Ovary (tissue), 9 donors: ENCODE data around the gene ACP4. TPM values are rescaled to one million over a fixed set of nuclear protein-coding genes. Genes with fewer than 3 reads are reported as not detected.

Experiments used
- DNase-seq, 5 donors: peaks; one replicate each; pipeline ENCODE4 v3.0.0-alpha.2; 2019 to 2020
- H3K27ac ChIP-seq, 2 donors: fragments of 200-600 bp; one replicate each; pipeline versions ENCODE4 v1.5.1 to v1.8.0; 2019 to 2022
- H3K27me3 ChIP-seq: fragments of 200-600 bp; one replicate; pipeline ENCODE4 v1.8.0; 2022
- H3K36me3 ChIP-seq: fragments of 200-600 bp; sonication (generic); one replicate; pipeline ENCODE4 v1.5.1; 2019
- H3K4me1 ChIP-seq: one replicate; pipeline ENCODE4 v1.8.1; 2013; ENCODE audit warnings: mild to moderate bottlenecking, moderate library complexity; ENCODE audit not compliant: insufficient read depth
- H3K4me3 ChIP-seq: fragments of 200-600 bp; sonication (generic); one replicate; pipeline ENCODE4 v1.5.1; 2017
- H3K9me3 ChIP-seq, 2 donors: fragments of 200-600 bp in 1 of 2; sonication (generic) in 1 of 2; one replicate each; pipeline versions ENCODE4 v1.5.1 to v1.8.1; 2013 to 2019; ENCODE audit warnings: mild to moderate bottlenecking in 1 of 2, moderate library complexity in 1 of 2
- CTCF ChIP-seq, 3 donors: fragments of 450-650 bp in 2 of 3; fragments of 200-600 bp in 1 of 3; IDR thresholded peaks; one replicate each; pipeline versions ENCODE4 v1.5.1 to v1.8.0; 2016 to 2022; ENCODE audit warnings: antibody characterized with exemption in 3 of 3, mild to moderate bottlenecking in 1 of 3
- EP300 ChIP-seq: sonication (generic); formaldehyde crosslinking; IDR thresholded peaks from one replicate; pipeline ENCODE4 v1.6.1; 2017; ENCODE audit warnings: antibody characterized with exemption
- POLR2A ChIP-seq: fragments of 450-650 bp; IDR thresholded peaks from one replicate; pipeline ENCODE4 v1.6.1; 2017; ENCODE audit warnings: antibody characterized with exemption, mild to moderate bottlenecking, moderate library complexity
- WGBS, 3 donors: extraction: QIAGEN DNeasy Blood & Tissue Kit in 1 of 3; methylation state at CpG; one replicate each; pipeline versions ENCODE4 v1.1.5 to v1.1.7; 2013 to 2017; 5-methylcytosine and 5-hydroxymethylcytosine counted together
- intact Hi-C, 4 donors: fragments of 100-400 bp; cut with DNase I; formaldehyde crosslinking; loops; one replicate each; pipeline versions ENCODE4 v1.11.0 to v1.15.1; 2022 to 2023
- polyA plus RNA-seq, 2 donors: library from polyadenylated mRNA; stranded (reverse); fragments of 200-250 nt in 1 of 2; fragments of 350-450 nt in 1 of 2; fragmentation: Illumina TruSeq in 1 of 2; extraction: RNeasy Lipid Tissue Mini Kit (QIAGEN cat#74804) in 1 of 2; gene quantifications; one replicate each; pipeline ENCODE4 v1.2.3, GENCODE V29; 2013 to 2014
- total RNA-seq, 7 donors: library from RNA; depleted of rRNA in 2 of 7; stranded (reverse); fragments of >200 nt in 2 of 7; fragmentation: NEBNext Ultra II Directional in 3 of 7; extraction: Animal tissue kit (Norgen Biotek cat#: 25700) in 3 of 7; gene quantifications; one replicate each; pipeline versions ENCODE4 v1.1.0 to v1.2.4, GENCODE V29; 2016 to 2023
- donor health status: DM: no; HTN: no; CAD: no; lungs with moderate emphysema.
- donor health status: DM: no; HTN: no; CAD: no.
- donor health status: Bipolar disorder and iron deficiency.
- donor health status: DM: yes; HTN: yes; CAD: no.
- donor health status: DM: no; HTN: no; CAD: no.
- donor health status: DM: yes; HTN: yes; CAD: no.

Gene ACP4
- total and polyA plus RNA-seq, 9 donors = not detected

- intact Hi-C loops = no loop called here
- Histone ChIP-seq H3K27ac (no peak within 1 kb of the TSS), H3K9me3 (no peaks in the 10 kb centered on the region), H3K27me3 (no peaks in the 10 kb centered on the region), H3K4me3 (no peak within 1 kb of the TSS), H3K4me1 (no peaks in the 10 kb centered on the region), H3K36me3 (no peaks in the 10 kb centered on the region)
- TF ChIP-seq CTCF (IDR thresholded peaks at IDR 0.05) (no peak), POLR2A (no peak), EP300 (no peak)
- DNase-seq = no peak
- WGBS, 3 donors = 42 to 59% (median 44%) methylated on average over 8 of the region's 8 CpGs
Measured at GRCh38 chr19:50833117-50833801, 43.0 kb downstream of the ACP4 start, which contains the start of gene KLK15. Gene KLK15, minus strand, starts transcription at chr19:50833574. Its CDS starts 2,082 bp downstream, at chr19:50831492.

- DNase-seq = no peak
- Histone ChIP-seq H3K9me3 (no peaks in the 10 kb centered on the region), H3K36me3 (no peaks in the 10 kb centered on the region), H3K27me3 (no peaks in the 10 kb centered on the region), H3K4me1 (no peaks in the 10 kb centered on the region), H3K27ac (no peak overlapping the region), H3K4me3 (no peak overlapping the region)
- no peak for TF ChIP-seq EP300
- 91 to 95% (median 93%) methylated on average over 6 of the region's 6 CpGs for WGBS, 3 donors
- intact Hi-C loops = no loop called here
Measured at GRCh38 chr19:50833802-50834167, 43.6 kb downstream of the ACP4 start.

GRCh38 chr19:50835103-50835784 lies 45.0 kb downstream of the ACP4 start:
- H3K27ac ChIP-seq = no peak overlapping the region
- TF ChIP-seq CTCF (IDR thresholded peaks at IDR 0.05) (no peak), POLR2A (no peak), EP300 (no peak)
- no peak for DNase-seq
- H3K9me3 ChIP-seq = peaks cover 0 to 2% of the 10 kb centered on the region in 2 donors
- intact Hi-C loops = no loop called here
- no peaks in the 10 kb centered on the region for H3K36me3 ChIP-seq
- H3K4me1 ChIP-seq = no peaks in the 10 kb centered on the region
- 22 to 28% (median 25%) methylated on average over 13 of the region's 13 CpGs for WGBS, 3 donors
- H3K4me3 ChIP-seq = peak overlapping the region; percentile 36
- no peaks in the 10 kb centered on the region for H3K27me3 ChIP-seq

- intact Hi-C loops = no loop called here
- no peak overlapping the region for H3K27ac ChIP-seq
- H3K9me3 ChIP-seq = peaks cover 0 to 5% of the 10 kb centered on the region in 2 donors
- no peaks in the 10 kb centered on the region for H3K27me3 ChIP-seq
- H3K36me3 ChIP-seq = no peaks in the 10 kb centered on the region
- peak overlapping the region; percentile 36 for H3K4me3 ChIP-seq
- H3K4me1 ChIP-seq = no peaks in the 10 kb centered on the region
- WGBS, 3 donors = 2 to 3% (median 2%) methylated on average over 34 to 67 of the region's 67 CpGs
- peak; percentile 55 to 83 (median 70) for DNase-seq
- TF ChIP-seq EP300 = no peak
- no peak for TF ChIP-seq CTCF (IDR thresholded peaks at IDR 0.05)
- TF ChIP-seq POLR2A = no peak
Measured at GRCh38 chr19:50835785-50836542, 45.7 kb downstream of the ACP4 start.
